Stomach (tissue), 9 donors: Measurements from ENCODE around the gene RTL10. TPM values are rescaled to one million over a fixed set of nuclear protein-coding genes. Genes with fewer than 3 reads are reported as not detected.

Experiments used
- DNase-seq, 2 donors: peaks; one replicate each; pipeline versions ENCODE4 v3.0.0 to v3.0.0-alpha.2; 2013 to 2019
- H3K27ac ChIP-seq, 5 donors: fragments of 200-600 bp in 4 of 5; sonication (generic) in 4 of 5; one replicate each; pipeline ENCODE4 v1.5.1; 2013 to 2019; ENCODE audit warnings: mild to moderate bottlenecking in 1 of 5, moderate library complexity in 1 of 5
- H3K27me3 ChIP-seq, 3 donors: fragments of 200-600 bp; sonication (generic); one replicate each; pipeline ENCODE4 v1.5.1; 2017 to 2019; ENCODE audit warnings: mixed run types in 1 of 3
- H3K36me3 ChIP-seq, 4 donors: fragments of 200-600 bp; sonication (generic); 1 replicate in 3 of 4; 2 replicates in 1 of 4; pipeline ENCODE4 v1.5.1; 2016 to 2019
- H3K4me1 ChIP-seq, 4 donors: fragments of 200-600 bp; sonication (generic); one replicate each; pipeline ENCODE4 v1.5.1; 2016 to 2019
- H3K4me3 ChIP-seq, 4 donors: fragments of 200-600 bp; sonication (generic) in 3 of 4; one replicate each; pipeline ENCODE4 v1.5.1; 2016 to 2019; ENCODE audit warnings: mild to moderate bottlenecking in 1 of 4
- H3K9me3 ChIP-seq, 4 donors: fragments of 200-600 bp; sonication (generic); one replicate each; pipeline ENCODE4 v1.5.1; 2016 to 2019
- CTCF ChIP-seq, 7 experiments: fragments of 450-650 bp in 4 of 7; fragments of 200-600 bp in 3 of 7; sonication (generic) in 3 of 7; IDR thresholded peaks; one replicate each; pipeline ENCODE4 v1.5.1; 2016 to 2019; ENCODE audit warnings: antibody characterized with exemption in 7 of 7, control low read depth in 2 of 7, mild to moderate bottlenecking in 1 of 7
- EP300 ChIP-seq: sonication (generic); formaldehyde crosslinking; IDR thresholded peaks from one replicate; pipeline ENCODE4 v1.6.1; 2017; ENCODE audit warnings: antibody characterized with exemption
- POLR2A ChIP-seq, 4 donors: fragments of 450-650 bp; IDR thresholded peaks; one replicate each; pipeline ENCODE4 v1.6.1; 2016; ENCODE audit warnings: antibody characterized with exemption in 4 of 4, control low read depth in 2 of 4, mild to moderate bottlenecking in 1 of 4, moderate library complexity in 1 of 4
- POLR2AphosphoS5 ChIP-seq, 3 donors: sonication (generic); formaldehyde crosslinking; IDR thresholded peaks; one replicate each; pipeline ENCODE4 v1.6.1; 2016; ENCODE audit warnings: antibody characterized with exemption in 3 of 3
- WGBS, 5 donors: extraction: QIAGEN DNeasy Blood & Tissue Kit in 3 of 5; methylation state at CpG; one replicate each; pipeline versions ENCODE4 v1.1.5 to v1.1.7; 2013 to 2018; 5-methylcytosine and 5-hydroxymethylcytosine counted together
- intact Hi-C: fragments of 100-400 bp; cut with DNase I; formaldehyde crosslinking; loops from one replicate; pipeline ENCODE4 v1.15.1; 2023; ENCODE audit warnings: low total_unique reads
- polyA plus RNA-seq, 3 donors: library from polyadenylated mRNA; stranded (reverse); fragments of 200-250 nt; gene quantifications; one replicate each; pipeline ENCODE4 v1.2.3, GENCODE V29; 2013
- total RNA-seq, 5 donors: library from RNA; depleted of rRNA; stranded (reverse); fragments of >200 nt; gene quantifications; one replicate each; pipeline versions ENCODE4 v1.1.0 to v1.2.3, GENCODE V29; 2014 to 2016
- donor health status: healthy with polysubstance abuse.
- donor health status: Bipolar disorder and iron deficiency.
- donor health status: healthy.

Gene RTL10
- total and polyA plus RNA-seq, 8 donors, result 1.7 to 28.1 (median 8.4) TPM

- WGBS, 5 donors, result 1% methylated on average over 11 to 49 of the region's 49 CpGs
- TF ChIP-seq CTCF (IDR thresholded peaks at IDR 0.05), result no peak
- H3K27ac ChIP-seq, result peak overlapping the region; percentile 87 to 95 (median 94)
- H3K36me3 ChIP-seq, result peaks cover 17 to 31% (median 30%) of the 10 kb centered on the region in 4 donors
- H3K9me3 ChIP-seq, result no peaks in the 10 kb centered on the region
- DNase-seq, result peak; percentile 25 to 35
- peak overlapping the region; percentile 80 to 87 (median 84) for H3K4me3 ChIP-seq
- H3K4me1 ChIP-seq, result peaks cover 42 to 60% (median 53%) of the 10 kb centered on the region in 4 donors
- intact Hi-C loops, result no loop called here
- H3K27me3 ChIP-seq, result no peaks in the 10 kb centered on the region
These were observed 546 bp downstream of the RTL10 start for GRCh38 chr22:19853879-19854777.

GRCh38 chr22:19853058-19853878 is 1.4 kb downstream of the RTL10 start:
- DNase-seq, result peak in 1 of 2 donors; percentile 12
- H3K27me3 ChIP-seq, result no peaks in the 10 kb centered on the region
- WGBS, 5 donors, result 16 to 38% (median 23%) methylated on average over 11 of the region's 11 CpGs
- peaks cover 17 to 34% (median 30%) of the 10 kb centered on the region in 4 donors for H3K36me3 ChIP-seq
- no peaks in the 10 kb centered on the region for H3K9me3 ChIP-seq
- peak overlapping the region; percentile 80 to 87 (median 84) for H3K4me3 ChIP-seq
- H3K4me1 ChIP-seq, result peaks cover 51 to 66% (median 61%) of the 10 kb centered on the region in 4 donors
- H3K27ac ChIP-seq, result peak overlapping the region; percentile 87 to 95 (median 94)
- intact Hi-C loops, result no loop called here
- TF ChIP-seq POLR2AphosphoS5 (IDR thresholded peaks at IDR 0.05) (no peak), EP300 (no peak), POLR2A (IDR thresholded peaks at IDR 0.05) (no peak)

- Histone ChIP-seq H3K4me1 (peaks cover 54 to 69% (median 64%) of the 10 kb centered on the region in 4 donors), H3K27me3 (no peaks in the 10 kb centered on the region), H3K27ac (no peak overlapping the region), H3K36me3 (peaks cover 17 to 36% (median 30%) of the 10 kb centered on the region in 4 donors), H3K4me3 (peak overlapping the region in 2 of 4 donors; percentile 80 to 87), H3K9me3 (no peaks in the 10 kb centered on the region)
- WGBS, 5 donors, result 76 to 91% (median 80%) methylated on average over 7 to 12 of the region's 12 CpGs
- TF ChIP-seq CTCF (IDR thresholded peaks at IDR 0.05) (no peak), EP300 (no peak), POLR2AphosphoS5 (IDR thresholded peaks at IDR 0.05) (no peak), POLR2A (IDR thresholded peaks at IDR 0.05) (no peak)
- intact Hi-C loops, result no loop called here
- peak in 1 of 2 donors; percentile 8 for DNase-seq
These were observed 2.4 kb downstream of the RTL10 start for GRCh38 chr22:19852177-19852781.

GRCh38 chr22:19851291-19852176 is 3.1 kb downstream of the RTL10 start:
- H3K27ac ChIP-seq, result peak overlapping the region in 2 of 5 donors; percentile 15 to 69
- DNase-seq, result no peak
- peaks cover 54 to 69% (median 64%) of the 10 kb centered on the region in 4 donors for H3K4me1 ChIP-seq
- intact Hi-C loops, result no loop called here
- WGBS, 5 donors, result 85 to 94% (median 90%) methylated on average over 17 to 21 of the region's 21 CpGs
- TF ChIP-seq POLR2AphosphoS5 (IDR thresholded peaks at IDR 0.05), result no peak
- no peak for TF ChIP-seq POLR2A (IDR thresholded peaks at IDR 0.05)
- TF ChIP-seq CTCF (IDR thresholded peaks at IDR 0.05), result no peak
- TF ChIP-seq EP300, result no peak
- no peak overlapping the region for H3K4me3 ChIP-seq
- H3K27me3 ChIP-seq, result no peaks in the 10 kb centered on the region
- peaks cover 17 to 43% (median 30%) of the 10 kb centered on the region in 4 donors for H3K36me3 ChIP-seq
- no peaks in the 10 kb centered on the region for H3K9me3 ChIP-seq
